ENCODE measurements around the gene SIX1. TPM values are rescaled to one million over a fixed set of nuclear protein-coding genes. Genes with fewer than 3 reads are reported as not detected.

Gene SIX1
- total and polyA plus RNA-seq, 2 experiments from 2014 or later = 0.35 to 0.71 TPM

- peak; percentile 2; the same call in 2 of the 3 replicates for ATAC-seq
- H3K9me3 Mint-ChIP-seq = no peaks in the 10 kb centered on the region
- Histone ChIP-seq H3K27ac (ENCODE audit: low read depth) (no peak overlapping the region), H3K9me2 (ENCODE audit: insufficient read depth) (no peaks in the 10 kb centered on the region), H3K27me3 (ENCODE audit: insufficient read depth) (peaks cover 81% of the 10 kb centered on the region), H3K36me3 (ENCODE audit: insufficient read depth) (no peaks in the 10 kb centered on the region), H3K4me1 (ENCODE audit: insufficient read depth) (peaks cover 48% of the 10 kb centered on the region), H3F3A (replicated peaks; ENCODE audit: low read depth) (peaks cover 8% of the 10 kb centered on the region), H3K79me2 (replicated peaks; ENCODE audit: insufficient read depth) (no peaks in the 10 kb centered on the region), H2AFZ (peak overlapping the region; percentile 69), H3K4me2 (peak overlapping the region; percentile 83), H4K20me1 (replicated peaks; ENCODE audit: insufficient read depth) (no peaks in the 10 kb centered on the region; the same call in 1 of the 2 replicates), H3K4me3 (peak overlapping the region; percentile 64)
- peak overlapping the region; percentile 75 for H3K4me3 Mint-ChIP-seq
- no peak overlapping the region for H3K27ac Mint-ChIP-seq
- no peak for TF ChIP-seq POLR2AphosphoS5 (IDR thresholded peaks at IDR 0.05; ENCODE audit: low read depth)
- TF ChIP-seq EZH2 (IDR thresholded peaks at IDR 0.05; ENCODE audit: low read depth, unreplicated experiment) = peak; percentile 32
- no peak for TF ChIP-seq CREB1 (CRISPR knock-in tag; IDR thresholded peaks at IDR 0.05; ENCODE audit: low read depth)
- no peak for DNase-seq (ENCODE audit: low spot score)
- H3K27me3 Mint-ChIP-seq (ENCODE audit: insufficient read depth, low read depth, poor library complexity) = peaks cover 64% of the 10 kb centered on the region
- peaks cover 49% of the 10 kb centered on the region for H3K4me1 Mint-ChIP-seq
- H3K36me3 Mint-ChIP-seq (ENCODE audit: low read depth) = no peaks in the 10 kb centered on the region
Measured at GRCh38 chr14:60636879-60637478, 12.3 kb downstream of the SIX1 start.

DNA sequence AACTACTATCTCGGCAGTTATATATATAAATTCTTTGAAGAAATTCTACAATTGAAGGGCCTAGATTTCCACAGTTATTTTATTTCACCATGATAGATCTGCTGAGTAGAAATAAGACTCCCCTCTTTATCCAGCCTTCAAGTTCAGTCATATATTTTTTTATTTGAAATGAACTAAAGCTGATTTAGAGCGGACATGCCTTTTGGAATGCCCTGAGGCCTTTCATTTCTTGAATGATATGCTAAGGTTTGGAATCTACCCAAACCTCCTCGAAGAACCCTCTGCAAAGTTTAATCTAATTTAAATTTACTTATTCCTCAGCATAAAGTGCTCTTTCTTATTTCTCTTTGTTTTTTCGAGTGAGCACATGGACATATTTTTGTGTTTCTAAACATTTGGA is 15.1 kb downstream of the SIX1 start:
- Mint-ChIP-seq H3K4me1 (peaks cover 25% of the 10 kb centered on the region), H3K4me3 (no peak overlapping the region), H3K9me3 (no peaks in the 10 kb centered on the region), H3K27ac (no peak overlapping the region), H3K27me3 (ENCODE audit: insufficient read depth, low read depth, poor library complexity) (peaks cover 36% of the 10 kb centered on the region), H3K36me3 (ENCODE audit: low read depth) (no peaks in the 10 kb centered on the region)
- no peak overlapping the region for H3K27ac ChIP-seq (ENCODE audit: low read depth)
- H3K27me3 ChIP-seq (ENCODE audit: insufficient read depth) = peaks cover 53% of the 10 kb centered on the region
- DNase-seq (ENCODE audit: low spot score) = no peak
- TF ChIP-seq ETS1 (IDR thresholded peaks at IDR 0.05) (no peak), ZNF114 (CRISPR knock-in tag; IDR thresholded peaks at IDR 0.05) (no peak), JUNB (IDR thresholded peaks at IDR 0.05; ENCODE audit: unreplicated experiment) (no peak), EZH2phosphoT487 (IDR thresholded peaks at IDR 0.05; ENCODE audit: unreplicated experiment) (no peak)
- peaks cover 5% of the 10 kb centered on the region for H3F3A ChIP-seq (replicated peaks; ENCODE audit: low read depth)
- no peaks in the 10 kb centered on the region for H3K36me3 ChIP-seq (ENCODE audit: insufficient read depth)
- no peak overlapping the region for H2AFZ ChIP-seq
- no peaks in the 10 kb centered on the region for H4K20me1 ChIP-seq (replicated peaks; ENCODE audit: insufficient read depth)
- H3K9me2 ChIP-seq (ENCODE audit: insufficient read depth) = no peaks in the 10 kb centered on the region
- H3K4me2 ChIP-seq = no peak overlapping the region
- ATAC-seq = no peak
- H3K4me3 ChIP-seq = no peak overlapping the region
- H3K79me2 ChIP-seq (replicated peaks; ENCODE audit: insufficient read depth) = no peaks in the 10 kb centered on the region
- peaks cover 22% of the 10 kb centered on the region for H3K4me1 ChIP-seq (ENCODE audit: insufficient read depth)

DNA sequence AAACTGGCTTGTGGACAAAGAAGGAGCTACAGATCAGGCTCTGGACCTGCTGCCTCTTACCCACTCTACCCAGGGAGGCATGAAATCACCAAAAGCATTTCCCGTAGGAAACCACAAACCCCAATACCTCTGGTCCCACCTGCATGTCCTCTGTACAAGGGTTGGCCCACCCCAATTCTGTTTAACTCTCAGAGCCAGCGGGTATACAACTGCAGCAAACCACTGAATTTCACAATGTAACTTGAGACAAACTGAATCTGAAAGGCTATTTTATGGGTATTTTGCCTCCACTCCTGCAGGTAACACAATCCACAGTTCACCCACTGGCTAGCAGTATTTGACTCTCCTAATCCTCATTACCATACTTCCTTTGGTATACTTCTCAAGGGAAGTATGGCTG is 16.5 kb downstream of the SIX1 start:
- Histone ChIP-seq H3K27ac (ENCODE audit: low read depth) (no peak overlapping the region), H3K27me3 (ENCODE audit: insufficient read depth) (peaks cover 40% of the 10 kb centered on the region), H3K79me2 (replicated peaks; ENCODE audit: insufficient read depth) (no peaks in the 10 kb centered on the region), H3K4me2 (no peak overlapping the region; the same call in 1 of the 2 replicates), H3K36me3 (ENCODE audit: insufficient read depth) (no peaks in the 10 kb centered on the region), H4K20me1 (replicated peaks; ENCODE audit: insufficient read depth) (no peaks in the 10 kb centered on the region), H3F3A (replicated peaks; ENCODE audit: low read depth) (peaks cover 3% of the 10 kb centered on the region; the same call in 1 of the 2 replicates), H3K4me1 (ENCODE audit: insufficient read depth) (peaks cover 11% of the 10 kb centered on the region; the same call in 1 of the 2 replicates), H3K9me2 (ENCODE audit: insufficient read depth) (no peaks in the 10 kb centered on the region), H3K4me3 (no peak overlapping the region), H2AFZ (0 out of 2 replicates have a peak overlapping the region, but pooled peaks have one; percentile 5)
- DNase-seq (ENCODE audit: low spot score) (no peak), ATAC-seq (peak; percentile 9; the same call in 1 of the 3 replicates)
- H3K36me3 Mint-ChIP-seq (ENCODE audit: low read depth) = no peaks in the 10 kb centered on the region
- peaks cover 16% of the 10 kb centered on the region for H3K4me1 Mint-ChIP-seq
- no peak overlapping the region for H3K27ac Mint-ChIP-seq
- no peaks in the 10 kb centered on the region for H3K9me3 Mint-ChIP-seq
- H3K4me3 Mint-ChIP-seq = no peak overlapping the region
- peaks cover 22% of the 10 kb centered on the region for H3K27me3 Mint-ChIP-seq (ENCODE audit: insufficient read depth, low read depth, poor library complexity)
- TF ChIP-seq CREB1 (CRISPR knock-in tag; IDR thresholded peaks at IDR 0.05; ENCODE audit: low read depth) (no peak), NANOG (IDR thresholded peaks at IDR 0.05; ENCODE audit: borderline replicate concordance) (no peak), POLR2AphosphoS5 (IDR thresholded peaks at IDR 0.05; ENCODE audit: low read depth) (no peak), ZNF331 (CRISPR knock-in tag; IDR thresholded peaks at IDR 0.05; ENCODE audit: low read depth) (no peak), ZNF462 (CRISPR knock-in tag; IDR thresholded peaks at IDR 0.05) (no peak)
